Measurements from ENCODE around the gene ABCA3.
"Not testable (repeated sequence)": the region's sequence is repeated elsewhere in the genome, so short reads cannot be mapped to it uniquely, and the experiment has no call there.

The ABCA3 gene

DNA sequence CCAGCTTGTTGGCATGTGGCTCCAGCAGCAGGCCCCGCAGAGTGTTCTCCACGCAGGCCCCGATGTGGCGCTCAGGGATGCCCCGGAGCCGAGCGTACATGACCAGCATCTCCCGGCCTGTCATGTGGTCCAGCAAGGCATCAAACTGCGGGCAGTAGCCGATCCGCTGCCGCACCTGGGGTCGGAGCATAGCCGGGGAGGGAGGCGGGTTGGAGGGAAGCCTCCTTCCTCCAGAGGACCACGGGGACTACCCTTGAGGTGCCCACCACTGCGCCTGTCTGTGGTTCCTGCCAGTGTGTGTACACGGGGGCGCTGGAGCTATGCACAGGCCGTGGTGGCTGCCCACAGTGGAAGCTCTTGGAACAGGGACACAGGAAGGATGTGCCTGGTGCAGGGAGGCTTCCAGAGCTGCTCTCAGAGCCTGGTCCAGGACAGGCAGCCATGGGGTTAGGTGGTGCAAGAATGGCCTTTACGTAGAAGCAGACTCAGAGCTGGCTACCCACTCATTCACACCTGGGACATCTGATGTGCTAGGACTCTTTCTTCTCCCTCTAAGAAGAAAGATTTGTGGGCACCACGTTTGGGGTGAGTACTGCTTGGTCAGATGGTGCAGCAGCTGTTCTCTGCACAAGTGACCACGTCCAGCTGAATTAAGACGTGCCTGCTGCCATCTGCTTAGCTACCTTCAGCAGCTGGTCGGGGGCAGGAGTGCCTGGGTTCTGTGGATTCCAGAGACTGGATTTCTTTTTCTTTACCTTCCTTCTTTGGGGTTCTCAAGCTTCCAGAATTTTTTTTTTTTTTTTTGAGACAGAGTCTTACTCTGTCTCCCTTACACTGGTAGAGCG, 61.4 kb downstream of the ABCA3 start:
- no peak for DNase-seq

DNA sequence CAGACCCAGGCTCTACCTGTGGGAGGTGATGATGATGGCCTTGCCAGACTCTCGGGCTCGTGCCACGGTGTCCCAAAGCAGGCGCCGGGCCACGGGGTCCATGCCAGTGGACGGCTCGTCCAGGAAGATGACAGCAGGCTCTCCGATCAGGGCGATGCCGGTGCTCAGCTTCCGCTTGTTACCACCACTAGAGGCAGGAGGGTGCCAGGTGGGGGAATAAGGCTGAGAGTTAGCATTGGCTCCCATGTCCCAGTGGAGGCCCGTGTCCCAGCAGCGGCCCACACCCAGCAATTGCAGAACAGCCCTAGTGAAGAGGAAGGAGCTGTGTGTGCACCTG, 62.3 kb downstream of the ABCA3 start:
- DNase-seq = no peak

DNA sequence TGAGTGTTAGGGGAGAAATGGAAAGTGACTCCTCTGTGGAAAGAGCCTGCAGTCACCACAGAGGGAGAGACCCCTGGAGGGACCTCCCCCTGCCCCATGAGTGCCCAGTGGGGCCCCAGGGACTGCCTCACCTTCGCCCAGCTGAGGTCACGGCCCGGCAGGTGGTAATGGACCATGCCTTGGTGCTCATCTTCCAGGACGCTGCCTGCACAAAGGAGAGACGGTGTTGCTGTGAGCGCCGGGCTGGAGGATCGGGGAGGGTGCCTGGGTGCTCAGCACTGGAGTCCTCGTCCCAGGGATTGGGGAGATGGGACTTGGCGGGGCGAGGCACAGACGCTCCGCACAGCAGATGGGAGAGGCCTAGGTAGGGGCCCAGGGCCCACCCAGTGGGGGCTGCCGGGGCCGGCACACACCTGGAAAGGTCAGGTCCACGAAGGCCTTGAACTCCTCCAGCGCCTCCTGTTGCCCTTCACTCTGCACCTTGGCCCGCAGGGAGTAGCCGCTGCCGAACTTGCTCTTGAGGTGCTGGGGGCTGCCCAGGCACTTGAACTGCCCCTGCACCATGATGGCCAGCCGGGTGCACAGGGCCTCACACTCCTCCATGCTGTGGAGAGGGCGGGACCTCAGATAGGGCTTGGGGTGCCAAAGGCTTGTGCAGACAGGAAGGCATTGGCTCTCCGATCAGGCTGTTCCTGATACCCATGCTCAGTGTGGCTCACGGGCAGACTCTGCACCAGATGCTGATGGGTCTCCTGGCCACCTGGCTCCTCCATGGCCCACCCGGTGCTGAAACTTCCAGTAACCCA, 62.9 kb downstream of the ABCA3 start:
- no peak for DNase-seq

DNA sequence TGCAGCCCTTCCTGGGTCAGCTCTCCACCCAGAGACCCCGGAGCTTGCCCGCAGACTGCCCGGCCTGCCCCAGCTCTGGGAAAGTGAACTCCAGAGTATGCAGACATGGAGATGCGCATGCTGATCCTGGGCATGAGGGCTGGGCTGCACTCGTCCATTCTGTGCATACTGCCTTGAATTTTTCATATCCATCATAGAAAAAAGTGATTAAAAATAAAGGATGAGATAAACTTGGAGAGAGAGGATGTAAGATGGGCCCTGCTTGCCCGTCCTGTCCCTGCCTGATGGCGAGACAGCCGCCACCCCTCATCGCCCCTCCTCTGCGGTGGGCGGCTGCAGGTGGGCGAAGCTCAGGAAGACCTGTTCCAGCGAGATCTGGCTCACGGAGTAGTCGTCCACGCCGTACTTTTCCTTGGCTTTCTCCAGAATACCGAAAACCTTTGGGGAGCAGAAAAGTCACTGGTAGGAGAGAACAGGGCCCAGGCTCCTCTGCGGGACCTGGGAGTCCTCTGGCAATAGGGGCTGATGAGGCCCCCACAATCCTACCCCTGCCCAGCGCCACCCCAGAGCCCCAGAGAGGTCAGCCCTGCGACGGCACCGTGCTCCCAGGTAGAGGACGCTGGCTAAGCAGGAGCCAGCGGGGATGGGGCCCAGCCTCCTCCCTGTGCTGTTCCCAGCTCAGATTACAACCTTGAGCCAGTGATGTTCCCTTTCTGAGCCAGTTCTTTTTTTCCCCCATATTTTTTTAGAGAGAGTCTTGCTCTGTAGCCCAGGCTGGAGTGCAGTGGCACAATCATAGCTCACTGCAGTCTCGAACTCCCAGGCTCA, 63.9 kb downstream of the ABCA3 start:
- no peak for DNase-seq

DNA sequence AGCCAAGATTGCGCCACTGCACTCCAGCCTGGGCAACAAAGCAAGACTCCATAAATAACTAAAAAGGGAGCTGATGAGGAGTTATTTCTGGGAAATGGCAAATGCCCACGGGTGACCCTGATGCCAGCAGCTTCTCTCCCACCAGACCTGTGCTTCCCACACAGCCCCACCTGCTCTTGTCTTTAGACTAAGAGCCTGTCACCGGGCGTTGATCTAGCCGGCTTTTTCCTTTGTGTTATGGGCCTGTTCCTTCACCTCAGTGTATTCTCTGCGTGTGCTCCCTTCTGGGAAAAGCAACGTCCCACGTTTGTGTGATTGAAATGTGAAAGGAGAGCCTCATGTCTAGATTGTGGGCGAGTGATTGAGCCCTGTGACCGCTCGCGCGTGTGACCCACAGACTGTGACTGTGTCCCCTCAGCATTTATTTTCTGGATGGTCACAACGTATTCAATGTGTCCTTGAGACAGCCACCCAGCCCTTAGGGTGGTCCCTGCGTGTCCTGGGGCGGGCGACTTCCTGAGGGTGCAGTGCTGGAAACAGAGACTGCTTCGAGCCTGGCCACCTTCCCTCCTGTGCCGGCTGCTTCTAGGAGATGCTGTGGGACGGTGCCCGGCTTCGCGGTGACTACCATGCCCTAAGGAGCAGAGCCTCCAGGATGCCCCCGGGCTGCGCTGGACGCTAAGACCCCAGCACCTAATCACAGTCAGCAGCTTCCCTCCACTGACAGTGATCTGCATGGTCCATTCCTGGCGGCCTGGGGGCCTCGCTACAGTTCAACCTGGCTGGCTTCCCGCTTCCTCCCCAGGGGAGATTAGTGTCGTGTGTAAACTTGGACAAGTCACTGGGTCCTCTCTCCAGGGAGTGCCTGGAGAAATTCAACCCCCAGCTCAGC, 64.8 kb downstream of the ABCA3 start:
- DNase-seq = no peak

DNA sequence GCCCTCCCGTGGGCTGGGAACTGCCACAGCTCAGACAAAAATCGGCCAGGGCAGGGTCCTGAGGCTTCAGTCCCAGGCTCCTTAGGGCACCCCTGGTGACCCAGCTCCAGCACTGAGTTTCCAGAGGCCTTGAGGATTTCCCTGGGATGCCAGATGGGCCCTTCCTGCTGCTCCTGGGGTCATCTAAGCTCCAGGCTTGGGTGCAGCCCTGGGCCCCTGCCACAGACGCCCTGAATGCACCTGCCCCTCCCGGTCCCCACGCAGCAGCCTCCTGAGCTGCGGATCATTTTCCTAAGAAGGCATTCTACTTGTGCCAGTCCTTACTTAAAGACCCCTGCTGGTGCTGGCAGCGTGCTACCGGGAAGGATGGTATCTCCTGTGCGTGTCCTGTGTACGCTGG, 66.6 kb downstream of the ABCA3 start:
- DNase-seq = no peak

- no peak for DNase-seq
Observed at GRCh38 chr16:2273484-2273883, 67.0 kb downstream of the ABCA3 start.

DNA sequence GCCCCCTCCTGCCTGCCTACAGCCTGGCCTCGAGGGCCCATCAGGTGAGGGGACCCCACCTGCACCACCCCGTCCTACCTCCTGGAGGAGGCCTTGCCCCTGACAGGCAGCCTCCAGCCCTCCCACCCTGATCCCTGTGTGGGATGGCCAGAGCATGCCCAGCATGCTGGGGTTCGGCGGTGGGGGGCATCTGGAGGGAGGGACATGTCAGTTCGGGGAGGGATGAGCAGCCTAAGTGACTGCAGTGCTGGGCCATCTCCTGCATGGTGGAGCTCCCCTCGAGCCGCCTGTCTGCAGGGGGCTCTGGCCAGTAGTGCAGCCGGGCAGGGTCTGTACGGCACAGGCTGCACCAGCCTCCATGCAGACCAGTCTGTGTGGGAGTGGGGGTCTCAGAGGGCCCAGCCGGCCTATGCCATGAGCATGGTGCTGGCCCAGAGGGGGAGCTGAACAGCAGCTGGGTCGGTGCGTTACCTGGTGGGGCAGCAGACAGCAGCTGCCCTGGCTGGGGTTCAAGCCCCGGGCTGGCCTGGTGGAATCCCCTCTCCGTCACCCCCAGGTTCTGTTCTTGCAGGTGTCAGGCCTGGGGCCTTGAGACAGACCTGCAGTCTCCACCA, 68.6 kb downstream of the ABCA3 start:
- no peak for DNase-seq

GRCh38 chr16:2270588-2271470, 69.7 kb downstream of the ABCA3 start:
- DNase-seq = no peak

GRCh38 chr16:2270070-2270462, 70.5 kb downstream of the ABCA3 start:
- no peak for DNase-seq

- DNase-seq = peak; percentile 91 to 97
Observed at GRCh38 chr16:2267913-2268666, 72.4 kb downstream of the ABCA3 start, which contains the start of gene RNPS1. Gene RNPS1 (minus strand): TSS chr16:2268126. CDS start chr16:2264643, 3,483 bp downstream.

DNA sequence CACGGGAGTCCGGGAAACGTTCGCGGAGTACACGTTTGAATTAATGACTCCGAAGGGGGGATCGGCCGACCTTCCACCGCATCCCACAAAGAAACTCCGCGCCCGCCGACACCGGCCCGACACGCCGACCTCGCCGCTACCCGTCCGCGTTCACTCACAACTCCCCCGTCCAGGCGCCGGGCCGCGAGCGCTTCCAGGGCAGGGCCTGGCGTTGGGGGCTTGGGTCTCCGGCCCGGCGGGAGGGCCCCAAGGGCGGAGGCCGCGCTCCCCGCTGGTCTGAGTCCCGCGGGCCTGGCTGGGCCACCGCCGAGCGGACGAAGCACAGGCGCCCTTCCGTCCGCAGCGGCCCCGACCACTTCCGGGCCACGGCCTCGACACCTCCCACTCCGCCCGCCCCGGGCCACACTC, 73.0 kb downstream of the ABCA3 start:
- DNase-seq = not testable (repeated sequence)

GRCh38 chr16:2266887-2267286, 73.6 kb downstream of the ABCA3 start:
- not testable (repeated sequence) for DNase-seq

- not testable (repeated sequence) for DNase-seq
Observed at GRCh38 chr16:2263026-2263425, 77.5 kb downstream of the ABCA3 start.

DNA sequence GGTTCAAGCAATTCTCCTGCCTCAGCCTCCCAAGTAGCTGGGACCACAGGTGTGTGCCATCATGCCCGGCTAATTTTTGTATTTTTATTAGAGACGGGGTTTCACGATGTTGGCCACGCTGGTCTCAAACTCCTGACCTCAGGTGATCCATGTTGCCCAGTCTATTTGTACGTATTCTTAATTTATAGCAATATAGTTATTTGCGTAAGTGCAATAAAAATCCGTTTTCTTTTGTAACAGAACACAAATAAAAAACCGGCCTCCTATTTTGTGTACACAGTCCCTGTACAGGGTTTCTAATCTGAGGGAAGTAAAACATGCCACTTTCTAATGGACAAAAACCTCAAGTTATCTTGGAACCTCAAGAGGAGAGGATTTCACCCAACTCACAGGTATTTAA, 80.3 kb downstream of the ABCA3 start:
- DNase-seq = no peak

- not testable (repeated sequence) for DNase-seq
Observed at GRCh38 chr16:2258530-2258929, 82.0 kb downstream of the ABCA3 start.

DNA sequence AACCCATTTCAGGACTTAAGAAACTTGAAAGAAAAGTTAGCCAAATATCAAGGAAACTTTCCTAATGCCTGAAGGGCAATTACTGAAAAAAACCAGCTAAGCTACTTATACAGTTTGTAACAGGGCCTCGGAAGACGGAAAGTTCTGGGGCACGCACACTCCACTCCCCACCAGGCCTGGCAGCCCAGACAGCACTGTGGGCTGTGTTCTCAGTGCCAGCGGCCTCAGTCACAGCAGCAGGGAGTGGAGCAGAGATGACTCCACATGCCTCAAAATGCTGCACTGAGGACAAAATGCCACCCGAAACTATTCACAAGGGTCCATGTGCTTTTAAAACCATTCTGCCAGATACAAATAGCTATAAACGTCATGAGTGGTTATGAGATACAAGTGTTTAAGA, 82.8 kb downstream of the ABCA3 start:
- no peak for DNase-seq

DNA sequence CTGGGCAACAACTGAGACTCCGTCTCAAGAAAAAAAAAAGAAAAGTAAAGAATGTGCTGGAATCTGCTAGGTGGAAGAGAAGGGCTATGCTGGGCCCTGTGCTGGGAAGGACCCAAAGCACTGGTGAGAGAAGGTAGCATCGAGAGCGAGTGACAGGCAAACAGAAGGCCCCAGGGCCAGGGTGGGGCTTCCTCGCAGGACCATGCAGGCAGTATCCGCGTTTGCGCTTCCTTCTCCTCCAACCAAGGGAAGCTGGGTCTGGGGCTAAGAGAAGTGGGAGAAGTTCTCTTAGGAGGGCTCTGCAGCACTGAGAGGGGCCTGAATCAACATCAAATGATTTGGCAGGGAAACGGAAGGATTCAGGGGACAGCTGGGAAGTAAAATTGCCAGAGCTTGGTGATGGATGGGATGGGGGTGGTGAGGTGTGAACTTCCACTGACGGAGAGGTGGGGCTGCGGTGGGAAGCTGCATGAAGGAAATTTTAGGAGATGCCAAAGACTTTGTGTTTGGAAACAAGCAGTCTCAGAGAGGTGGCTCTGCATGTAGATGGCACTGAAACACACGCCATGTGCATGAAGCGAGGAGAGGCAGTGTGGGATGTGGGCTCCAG, 83.9 kb downstream of the ABCA3 start:
- no peak for DNase-seq

- DNase-seq = no peak
Observed at GRCh38 chr16:2253293-2253692, 87.2 kb downstream of the ABCA3 start.

GRCh38 chr16:2252806-2253148, 87.8 kb downstream of the ABCA3 start:
- no peak for DNase-seq

All from inflammatory macrophage treated with lipopolysaccharide for 1 hour (primary cell).